Measurements from ENCODE around the gene RNGTT.

GRCh38 chr6:88914180-88914579 is 49.2 kb downstream of the RNGTT start:
- TF ChIP-seq CTCF (conservative IDR thresholded peaks at IDR 0.05; ENCODE audit: low read length) (no peak), EZH2phosphoT487 (IDR thresholded peaks at IDR 0.05; ENCODE audit: borderline replicate concordance) (no peak)

Measured in Loucy (cell line).